ENCODE data around the gene ARHGAP19.
A peak's percentile ranks its signal among the peaks of the same experiment; 100 is the strongest.

The ARHGAP19 gene

GRCh38 chr10:97292097-97292861, at the start of gene ARHGAP19:
TSS of gene ARHGAP19 (minus strand) at chr10:97292637. CDS start at chr10:97292627, 10 bp downstream.
- H3K27ac ChIP-seq, result peak within 1 kb of the TSS; percentile 76 to 97 (median 94)
- peaks cover 11 to 38% (median 21%) of the 10 kb centered on the region in 10 experiments for H3K4me1 ChIP-seq
- TF ChIP-seq Cebpa-rat (IDR thresholded peaks at IDR 0.05), result no peak
- peaks cover 5 to 30% (median 20%) of the 10 kb centered on the region in 11 experiments; a peak in 21 of 22 replicates for H3K36me3 ChIP-seq
- no peaks in the 10 kb centered on the region for H3K27me3 ChIP-seq
- H3K4me3 ChIP-seq, result peak within 1 kb of the TSS; percentile 70 to 94 (median 82)
- H3K4me2 ChIP-seq, result peak within 1 kb of the TSS; percentile 82 to 96 (median 88)
- H4K20me1 ChIP-seq, result no peaks in the 10 kb centered on the region
- H3K9me3 ChIP-seq (replicated peaks in 1 of 11), result peaks cover 0 to 13% (median 0%) of the 10 kb centered on the region in 11 experiments; a peak in 7 of 22 replicates
- H3K9ac ChIP-seq, result peak within 1 kb of the TSS; percentile 83 to 97 (median 94)

GRCh38 chr10:97341416-97341815, 49.0 kb upstream of the ARHGAP19 start:
- no peaks in the 10 kb centered on the region for H4K20me1 ChIP-seq
- no peak overlapping the region for H3K4me3 ChIP-seq
- H3K9me3 ChIP-seq (replicated peaks in 1 of 11), result no peaks in the 10 kb centered on the region
- no peak overlapping the region; a peak in 1 of 22 replicates for H3K9ac ChIP-seq
- no peak for TF ChIP-seq Cebpa-rat (IDR thresholded peaks at IDR 0.05)
- H3K27ac ChIP-seq, result no peak overlapping the region
- H3K36me3 ChIP-seq, result no peaks in the 10 kb centered on the region
- H3K4me1 ChIP-seq, result peaks cover 11 to 20% (median 16%) of the 10 kb centered on the region in 10 experiments
- H3K4me2 ChIP-seq, result no peak overlapping the region
- no peaks in the 10 kb centered on the region for H3K27me3 ChIP-seq

GRCh38 chr10:97338041-97338440, 45.6 kb upstream of the ARHGAP19 start:
- H3K9ac ChIP-seq, result no peak overlapping the region

GRCh38 chr10:97336942-97337831, 44.8 kb upstream of the ARHGAP19 start:
- peak overlapping the region in 5 of 11 experiments; percentile 5 to 37 (median 13); a peak in 2 of 22 replicates for H3K9ac ChIP-seq

More at GRCh38 chr10:97338041-97338440, 45.6 kb upstream of the ARHGAP19 start:
- Histone ChIP-seq H3K27ac (no peak overlapping the region), H3K4me1 (peaks cover 25 to 33% (median 30%) of the 10 kb centered on the region in 10 experiments), H3K27me3 (no peaks in the 10 kb centered on the region), H3K4me3 (no peak overlapping the region), H3K4me2 (peak overlapping the region in 4 of 11 experiments; percentile 1 to 99 (median 92); a peak in 6 of 22 replicates), H4K20me1 (peaks cover 10 to 15% (median 13%) of the 10 kb centered on the region in 11 experiments; a peak in 18 of 22 replicates), H3K36me3 (peaks cover 0 to 8% (median 5%) of the 10 kb centered on the region in 11 experiments; a peak in 14 of 22 replicates), H3K9me3 (replicated peaks in 1 of 11) (0 out of 22 replicates have a peak, but pooled peaks cover 0 to 3% (median 0%) of the 10 kb centered on the region in 11 experiments)
- TF ChIP-seq Cebpa-rat (IDR thresholded peaks at IDR 0.05), result no peak

GRCh38 chr10:97336446-97336845, 44.0 kb upstream of the ARHGAP19 start:
- no peak overlapping the region for H3K4me3 ChIP-seq
- peaks cover 0 to 24% (median 20%) of the 10 kb centered on the region in 11 experiments; a peak in 19 of 22 replicates for H3K36me3 ChIP-seq
- peak overlapping the region in 2 of 11 experiments; percentile 17 to 42; a peak in 1 of 22 replicates for H3K27ac ChIP-seq
- H3K9me3 ChIP-seq (replicated peaks in 1 of 11), result peaks cover 0 to 17% (median 0%) of the 10 kb centered on the region in 11 experiments; a peak in 2 of 22 replicates
- peaks cover 26 to 31% (median 29%) of the 10 kb centered on the region in 11 experiments for H4K20me1 ChIP-seq
- H3K27me3 ChIP-seq, result no peaks in the 10 kb centered on the region
- peaks cover 29 to 47% (median 34%) of the 10 kb centered on the region in 10 experiments for H3K4me1 ChIP-seq
- 0 out of 22 replicates have a peak overlapping the region, but pooled peaks of 2 of the 11 experiments have one; percentile 5 to 20 for H3K9ac ChIP-seq
- TF ChIP-seq Cebpa-rat (IDR thresholded peaks at IDR 0.05), result no peak
- peak overlapping the region in 10 of 11 experiments; percentile 6 to 99 (median 74); a peak in 17 of 22 replicates for H3K4me2 ChIP-seq

More at GRCh38 chr10:97336942-97337831, 44.8 kb upstream of the ARHGAP19 start:
- no peak overlapping the region for H3K4me3 ChIP-seq
- H4K20me1 ChIP-seq, result peaks cover 18 to 23% (median 22%) of the 10 kb centered on the region in 11 experiments; a peak in 19 of 22 replicates
- H3K36me3 ChIP-seq, result peaks cover 0 to 17% (median 13%) of the 10 kb centered on the region in 11 experiments; a peak in 17 of 22 replicates
- peaks cover 29 to 40% (median 32%) of the 10 kb centered on the region in 10 experiments for H3K4me1 ChIP-seq
- peaks cover 0 to 10% (median 0%) of the 10 kb centered on the region in 11 experiments; a peak in 2 of 22 replicates for H3K9me3 ChIP-seq (replicated peaks in 1 of 11)
- H3K27ac ChIP-seq, result peak overlapping the region in 2 of 11 experiments; percentile 17 to 42; a peak in 2 of 22 replicates
- H3K27me3 ChIP-seq, result no peaks in the 10 kb centered on the region
- H3K4me2 ChIP-seq, result peak overlapping the region; percentile 6 to 99 (median 63); a peak in 21 of 22 replicates
- TF ChIP-seq Cebpa-rat (IDR thresholded peaks at IDR 0.05), result no peak

- peak overlapping the region in 10 of 11 experiments; percentile 85 to 99 (median 92); a peak in 16 of 22 replicates for H3K4me2 ChIP-seq
- no peaks in the 10 kb centered on the region for H3K27me3 ChIP-seq
- H3K4me3 ChIP-seq, result no peak overlapping the region; a peak in 1 of 20 replicates
- peaks cover 0 to 29% (median 25%) of the 10 kb centered on the region in 11 experiments; a peak in 20 of 22 replicates for H3K36me3 ChIP-seq
- H3K4me1 ChIP-seq, result peaks cover 32 to 51% (median 38%) of the 10 kb centered on the region in 10 experiments
- peaks cover 0 to 18% (median 0%) of the 10 kb centered on the region in 11 experiments; a peak in 2 of 22 replicates for H3K9me3 ChIP-seq (replicated peaks in 1 of 11)
- peak overlapping the region in 3 of 11 experiments; percentile 97 to 100 (median 99); a peak in 3 of 22 replicates for H3K9ac ChIP-seq
- peaks cover 30 to 35% (median 33%) of the 10 kb centered on the region in 11 experiments for H4K20me1 ChIP-seq
- no peak for TF ChIP-seq Cebpa-rat (IDR thresholded peaks at IDR 0.05)
- H3K27ac ChIP-seq, result peak overlapping the region in 2 of 11 experiments; percentile 99; a peak in 1 of 22 replicates
Measured at GRCh38 chr10:97336006-97336405, 43.6 kb upstream of the ARHGAP19 start.

- Histone ChIP-seq H3K4me3 (peak overlapping the region; percentile 87 to 100 (median 96)), H3K27ac (peak overlapping the region; percentile 94 to 100 (median 99)), H4K20me1 (peaks cover 38 to 43% (median 41%) of the 10 kb centered on the region in 11 experiments), H3K9me3 (replicated peaks in 1 of 11) (peaks cover 0 to 18% (median 0%) of the 10 kb centered on the region in 11 experiments; a peak in 2 of 22 replicates), H3K36me3 (peaks cover 2 to 37% (median 33%) of the 10 kb centered on the region in 11 experiments; a peak in 20 of 22 replicates), H3K9ac (peak overlapping the region; percentile 89 to 100 (median 100)), H3K4me2 (peak overlapping the region; percentile 85 to 99 (median 93)), H3K4me1 (peaks cover 39 to 59% (median 46%) of the 10 kb centered on the region in 10 experiments), H3K27me3 (no peaks in the 10 kb centered on the region)
- TF ChIP-seq Cebpa-rat (IDR thresholded peaks at IDR 0.05), result no peak
Measured at GRCh38 chr10:97335188-97335619, 42.8 kb upstream of the ARHGAP19 start.
